Dendritic cell treated with granulocyte-macrophage colony-stimulating factor and Interleukin-4, amounts not matched to agents 40 ng/mL and 50 ng/mL, for 4 days (primary cell): ENCODE measurements around the gene CUZD1.

ENCODE experiments used
- H3K27ac Mint-ChIP-seq: one replicate; pipeline ENCODE4 v1.8.0; 2022; ENCODE audit warnings: mild to moderate bottlenecking, mixed read lengths
- H3K27me3 Mint-ChIP-seq: one replicate; pipeline ENCODE4 v1.8.0; 2022; ENCODE audit warnings: mild to moderate bottlenecking, mixed read lengths
- H3K36me3 Mint-ChIP-seq: one replicate; pipeline ENCODE4 v1.8.0; 2022; ENCODE audit warnings: low read depth, mixed read lengths
- H3K4me1 Mint-ChIP-seq: one replicate; pipeline ENCODE4 v1.8.0; 2022; ENCODE audit warnings: low read depth, mixed read lengths
- H3K4me3 Mint-ChIP-seq: one replicate; pipeline ENCODE4 v1.8.0; 2022; ENCODE audit warnings: mild to moderate bottlenecking, moderate library complexity, mixed read lengths
- H3K9me3 Mint-ChIP-seq: one replicate; pipeline ENCODE4 v1.8.0; 2022; ENCODE audit warnings: mixed read lengths
- intact Hi-C: fragments of 100-400 bp; cut with micrococcal nuclease; formaldehyde crosslinking; loops from one replicate; pipeline ENCODE4 v1.15.0; 2022

CUZD1 gene

DNA sequence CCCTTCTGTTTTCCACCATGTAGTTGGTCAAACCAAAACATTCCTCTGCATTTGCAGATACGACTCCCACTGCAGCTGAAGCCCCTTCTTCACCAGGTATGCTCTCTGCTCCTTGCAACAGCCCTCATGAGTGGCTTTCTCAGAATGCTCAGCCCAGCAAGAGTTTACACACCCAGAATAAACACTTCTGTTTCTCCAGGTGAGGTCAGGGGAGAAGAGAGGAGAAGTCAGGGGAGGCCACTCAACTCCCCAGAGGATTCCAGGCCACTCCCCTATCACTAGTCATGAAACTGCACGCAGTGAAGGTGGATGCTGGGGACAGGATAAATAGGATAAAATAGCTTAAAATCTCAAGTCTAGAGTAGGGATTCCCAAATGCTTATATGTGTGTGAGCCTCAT, 31.2 kb downstream of the CUZD1 start:
- no peak overlapping the region for H3K4me3 Mint-ChIP-seq
- peaks cover 7% of the 10 kb centered on the region for H3K9me3 Mint-ChIP-seq
- no peak overlapping the region for H3K27ac Mint-ChIP-seq
- H3K36me3 Mint-ChIP-seq = no peaks in the 10 kb centered on the region
- no peaks in the 10 kb centered on the region for H3K4me1 Mint-ChIP-seq
- H3K27me3 Mint-ChIP-seq = peaks cover 18% of the 10 kb centered on the region
- intact Hi-C loops = no loop called here

DNA sequence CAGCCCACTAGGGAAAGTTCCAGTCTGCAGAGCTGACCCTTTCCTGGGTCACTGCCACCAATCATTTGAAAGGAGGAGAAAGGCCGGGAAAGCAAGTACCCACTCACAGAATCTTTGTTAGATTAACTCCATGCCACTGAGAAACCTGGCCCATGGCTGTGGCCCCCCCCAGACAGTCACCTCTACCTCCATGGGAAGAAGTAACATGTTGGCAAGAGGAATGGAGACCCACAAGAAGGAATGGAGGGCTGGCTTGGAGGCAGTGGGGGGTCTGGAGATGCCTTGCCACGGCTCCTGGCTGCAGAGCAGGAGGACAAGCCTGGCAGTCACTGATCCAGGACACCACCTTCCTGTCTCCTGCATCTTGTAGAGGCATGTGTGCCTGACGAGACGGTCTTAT, 32.9 kb downstream of the CUZD1 start:
- H3K4me3 Mint-ChIP-seq = no peak overlapping the region
- H3K27me3 Mint-ChIP-seq = peaks cover 4% of the 10 kb centered on the region
- no peaks in the 10 kb centered on the region for H3K4me1 Mint-ChIP-seq
- intact Hi-C loops = no loop called here
- H3K27ac Mint-ChIP-seq = no peak overlapping the region
- no peaks in the 10 kb centered on the region for H3K36me3 Mint-ChIP-seq
- H3K9me3 Mint-ChIP-seq = peaks cover 7% of the 10 kb centered on the region

DNA sequence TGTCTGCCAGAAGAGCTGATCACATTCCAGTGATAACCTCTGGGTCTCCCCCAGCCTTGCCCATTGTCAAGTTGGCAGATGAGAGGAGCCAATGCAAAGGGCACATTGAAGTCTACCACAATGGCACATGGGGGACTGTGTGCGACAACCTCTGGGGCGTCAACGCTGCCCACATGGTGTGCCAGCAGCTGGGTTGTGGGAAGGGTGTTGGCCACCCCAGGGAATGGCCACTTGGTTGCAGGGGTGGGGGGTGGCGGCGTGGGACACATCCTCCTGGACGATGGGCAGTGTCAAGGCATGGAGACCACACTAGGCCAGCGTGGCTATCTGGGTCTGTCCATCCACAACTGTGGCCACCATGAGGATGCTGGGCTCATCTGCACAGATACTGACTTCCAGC, 43.4 kb downstream of the CUZD1 start:
- Mint-ChIP-seq H3K27ac (no peak overlapping the region), H3K27me3 (no peaks in the 10 kb centered on the region), H3K36me3 (no peaks in the 10 kb centered on the region), H3K9me3 (no peaks in the 10 kb centered on the region), H3K4me1 (no peaks in the 10 kb centered on the region), H3K4me3 (no peak overlapping the region)
- intact Hi-C loops = no loop called here

DNA sequence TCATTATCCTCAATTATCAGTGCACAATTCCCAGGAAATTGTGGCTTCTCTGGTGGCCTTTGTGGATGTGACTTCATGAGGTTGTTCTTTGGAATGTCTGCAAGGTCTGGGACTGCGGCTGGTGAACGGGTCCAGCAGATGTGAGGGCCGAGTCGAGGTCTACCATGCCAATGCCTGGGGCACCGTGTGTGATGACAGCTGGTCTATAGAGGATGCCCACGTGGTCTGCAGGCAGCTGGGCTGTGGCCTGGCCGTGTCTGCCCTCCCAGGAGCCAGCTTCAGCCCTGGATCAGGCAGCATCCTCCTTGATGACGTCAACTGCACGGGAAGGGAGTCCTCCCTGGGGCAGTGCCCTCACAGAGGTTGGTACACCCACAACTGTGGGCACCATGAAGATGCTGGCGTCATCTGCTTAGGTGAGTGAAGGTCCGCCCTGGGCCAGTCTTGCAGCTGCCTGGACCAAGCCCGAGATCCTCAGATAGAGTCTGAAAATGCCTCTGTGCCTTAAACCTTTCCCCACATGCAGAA, 46.9 kb downstream of the CUZD1 start:
- no peak overlapping the region for H3K27ac Mint-ChIP-seq
- H3K27me3 Mint-ChIP-seq = no peaks in the 10 kb centered on the region
- H3K36me3 Mint-ChIP-seq = no peaks in the 10 kb centered on the region
- intact Hi-C loops = no loop called here
- no peaks in the 10 kb centered on the region for H3K4me1 Mint-ChIP-seq
- H3K9me3 Mint-ChIP-seq = no peaks in the 10 kb centered on the region
- H3K4me3 Mint-ChIP-seq = no peak overlapping the region

DNA sequence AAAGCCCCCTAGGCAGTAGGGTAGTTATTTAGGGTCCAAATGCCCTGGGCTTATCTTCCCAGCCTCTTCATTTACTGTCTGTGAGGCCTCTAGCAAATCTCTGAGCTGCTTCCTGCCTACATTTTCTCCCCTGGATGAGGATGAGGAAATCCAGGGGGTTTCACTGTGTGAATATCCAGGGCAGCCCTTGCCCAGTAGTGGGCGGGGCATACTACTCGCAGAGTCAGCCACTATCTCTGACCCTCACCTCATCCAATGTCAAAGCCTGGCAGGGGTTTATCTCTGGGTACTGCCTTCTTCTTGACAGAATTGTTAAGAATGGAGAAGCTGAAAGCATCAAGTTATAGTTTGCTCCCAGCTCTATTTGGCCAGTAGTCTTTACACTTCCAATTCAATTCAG, 48.9 kb downstream of the CUZD1 start:
- no peaks in the 10 kb centered on the region for H3K27me3 Mint-ChIP-seq
- no peaks in the 10 kb centered on the region for H3K4me1 Mint-ChIP-seq
- no peaks in the 10 kb centered on the region for H3K9me3 Mint-ChIP-seq
- intact Hi-C loops = no loop called here
- H3K4me3 Mint-ChIP-seq = no peak overlapping the region
- no peaks in the 10 kb centered on the region for H3K36me3 Mint-ChIP-seq
- H3K27ac Mint-ChIP-seq = no peak overlapping the region

DNA sequence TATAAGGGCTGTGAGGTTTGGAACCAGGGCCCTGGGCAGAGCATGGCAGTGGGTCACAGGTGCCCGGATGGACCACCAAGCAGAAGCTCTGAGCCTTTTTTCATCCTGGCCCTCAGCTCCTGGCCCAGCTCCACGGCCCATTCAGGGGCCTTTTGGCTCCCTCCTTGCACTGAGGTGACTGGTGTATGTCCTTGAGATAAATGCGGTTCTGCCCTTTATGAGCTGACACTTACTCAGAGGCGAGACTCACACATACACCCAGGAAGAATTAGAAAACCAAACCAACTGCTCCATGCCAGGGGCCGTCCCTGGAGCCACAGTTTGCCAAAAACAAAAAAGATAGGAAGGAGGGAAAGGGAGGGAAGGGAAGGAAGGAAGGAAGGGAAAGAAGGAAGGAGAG, 49.7 kb downstream of the CUZD1 start:
- H3K9me3 Mint-ChIP-seq = no peaks in the 10 kb centered on the region
- intact Hi-C loops = no loop called here
- H3K27ac Mint-ChIP-seq = no peak overlapping the region
- H3K4me3 Mint-ChIP-seq = no peak overlapping the region
- no peaks in the 10 kb centered on the region for H3K27me3 Mint-ChIP-seq
- no peaks in the 10 kb centered on the region for H3K36me3 Mint-ChIP-seq
- H3K4me1 Mint-ChIP-seq = no peaks in the 10 kb centered on the region

DNA sequence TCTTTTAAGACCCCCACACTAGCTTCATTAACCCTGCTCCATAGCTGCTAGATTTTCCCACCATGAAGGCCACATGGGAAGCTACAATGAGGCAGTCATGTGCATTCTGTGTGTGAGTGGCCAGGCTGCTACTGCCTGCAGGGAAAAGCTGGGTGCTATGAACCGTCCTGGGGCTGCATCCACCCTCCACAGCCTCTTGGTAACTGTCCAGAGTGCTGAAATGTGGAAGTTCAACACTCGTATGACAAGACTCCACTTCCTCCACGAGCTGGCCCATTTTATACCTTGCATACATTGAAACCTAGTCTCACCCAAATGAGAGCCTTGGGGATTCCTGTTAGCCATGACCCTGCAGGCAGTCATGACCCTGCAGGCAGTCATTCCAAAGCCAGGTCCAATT, 59.4 kb downstream of the CUZD1 start:
- Mint-ChIP-seq H3K4me1 (no peaks in the 10 kb centered on the region), H3K4me3 (no peak overlapping the region)
- intact Hi-C loops = no loop called here

DNA sequence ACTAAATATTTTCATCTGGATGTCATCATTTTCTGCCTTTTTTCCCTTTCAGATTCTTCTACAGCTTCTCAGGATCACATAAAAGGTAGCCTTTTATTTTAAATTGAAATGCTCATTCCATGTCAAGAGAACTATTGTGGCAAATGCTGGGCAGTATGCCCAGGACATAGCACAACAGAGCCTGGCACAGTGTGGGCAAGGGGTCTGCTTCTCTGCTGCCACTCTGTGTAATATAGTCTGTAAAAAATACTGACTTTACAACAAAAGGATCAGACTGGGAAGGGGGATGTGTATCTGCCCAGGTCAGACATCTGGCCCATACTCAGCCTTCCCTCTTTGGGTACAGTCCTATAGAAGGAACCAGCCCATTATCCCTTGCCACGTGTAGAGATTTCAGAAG, 62.7 kb downstream of the CUZD1 start:
- no peaks in the 10 kb centered on the region for H3K4me1 Mint-ChIP-seq
- no peaks in the 10 kb centered on the region for H3K27me3 Mint-ChIP-seq
- no peak overlapping the region for H3K4me3 Mint-ChIP-seq
- H3K27ac Mint-ChIP-seq = no peak overlapping the region
- H3K9me3 Mint-ChIP-seq = peaks cover 14% of the 10 kb centered on the region
- no peaks in the 10 kb centered on the region for H3K36me3 Mint-ChIP-seq
- intact Hi-C loops = no loop called here

More for the DNA sequence above, 59.4 kb downstream of the CUZD1 start:
- Mint-ChIP-seq H3K27ac (no peak overlapping the region), H3K9me3 (peaks cover 14% of the 10 kb centered on the region), H3K27me3 (no peaks in the 10 kb centered on the region), H3K36me3 (no peaks in the 10 kb centered on the region)
